Endothelial cell of umbilical vein (primary cell): ENCODE results near the gene PLXNB3. TPM values are rescaled to one million over a fixed set of nuclear protein-coding genes. Genes with fewer than 3 reads are reported as not detected.

Experiments used
- BruUV-seq: library from RNA; stranded (reverse); fragments of 400-500 nt; replicated peaks from 2 replicates; lab custom pipeline; 2021; lab: Mats Ljungman, UMichigan
- CTCF ChIA-PET: fragments of 300-600, 350-600 bp; sonication (Branson Sonifier 250); formaldehyde crosslinking; loops from one replicate; lab custom pipeline; 2021; ENCODE audit warnings: antibody characterized with exemption, inconsistent platforms; lab: Charles Lee
- POLR2A ChIA-PET: fragments of 300-600, 350-600 bp; sonication (Branson Sonifier 250); formaldehyde crosslinking; loops from one replicate; lab custom pipeline; 2021; ENCODE audit warnings: antibody characterized with exemption, inconsistent platforms; lab: Charles Lee
- DNase-seq: peaks from one replicate; pipeline ENCODE4 v3.0.0-alpha.2; 2011; ENCODE audit warnings: low read depth, low spot score
- FAIRE-seq: peaks from 2 replicates; lab custom pipeline; 2011; peaks lifted over from hg19 to GRCh38; lab: Jason Lieb, UNC
- H2AFZ ChIP-seq: 2 replicates; pipeline ENCODE4 v1.6.0; 2012; ENCODE audit warnings: low read depth, low read length, control low read depth, inconsistent platforms
- H3K27ac ChIP-seq: 2 replicates; pipeline ENCODE4 v1.5.1; 2011; ENCODE audit warnings: low read depth, mild to moderate bottlenecking, control low read depth, low read length, moderate library complexity; ENCODE audit not compliant: insufficient read depth
- H3K27me3 ChIP-seq, 2 experiments: 2 replicates each; pipeline versions ENCODE4 v1.6.0 to v1.6.1; 2011; ENCODE audit warnings: low read length in 2 of 2, mixed read lengths in 1 of 2; ENCODE audit not compliant: control insufficient read depth in 2 of 2, insufficient read depth in 2 of 2
- H3K36me3 ChIP-seq, 2 experiments: 2 replicates in 1 of 2; 3 replicates in 1 of 2; pipeline ENCODE4 v1.5.1; 2011; ENCODE audit warnings: low read length in 2 of 2, mild to moderate bottlenecking in 1 of 2, moderate library complexity in 1 of 2; ENCODE audit not compliant: control insufficient read depth in 2 of 2, insufficient read depth in 2 of 2; ENCODE audit errors: extremely low read depth in 1 of 2
- H3K4me1 ChIP-seq: 3 replicates; pipeline ENCODE4 v1.5.1; 2011; ENCODE audit warnings: mild to moderate bottlenecking, low read length; ENCODE audit not compliant: control insufficient read depth, insufficient read depth; ENCODE audit errors: extremely low read depth
- H3K4me2 ChIP-seq: 2 replicates; pipeline ENCODE4 v1.6.1; 2011; ENCODE audit warnings: low read length, control low read depth, mixed read lengths; ENCODE audit not compliant: insufficient read depth
- H3K4me3 ChIP-seq, 3 experiments: fragments of 200-600 bp in 1 of 3; sonication (generic), shearing (Covaris generic) in 1 of 3; replicated peaks in 1 of 3; 2 replicates each; pipeline ENCODE4 v1.5.1; 2011 to 2016; ENCODE audit warnings: control low read depth in 3 of 3, low read length in 3 of 3, mild to moderate bottlenecking in 2 of 3, inconsistent platforms in 1 of 3, low read depth in 1 of 3, moderate library complexity in 1 of 3; ENCODE audit not compliant: insufficient read depth in 1 of 3
- H3K79me2 ChIP-seq: 2 replicates; pipeline ENCODE4 v1.6.0; 2012; ENCODE audit warnings: low read length, inconsistent platforms; ENCODE audit not compliant: control insufficient read depth, insufficient read depth
- H3K9ac ChIP-seq: replicated peaks from 2 replicates; pipeline ENCODE3; 2011; ENCODE audit warnings: low read length, control low read depth; ENCODE audit not compliant: insufficient read depth; ENCODE audit errors: extremely low read depth
- H3K9me1 ChIP-seq: replicated peaks from 3 replicates; pipeline ENCODE4 v1.6.0; 2011; ENCODE audit warnings: mild to moderate bottlenecking, low read length; ENCODE audit not compliant: control insufficient read depth, insufficient read depth; ENCODE audit errors: extremely low read depth
- H3K9me3 ChIP-seq: replicated peaks from 2 replicates; pipeline ENCODE4 v1.5.1; 2012; ENCODE audit warnings: low read length, inconsistent platforms; ENCODE audit not compliant: control insufficient read depth, insufficient read depth
- H4K20me1 ChIP-seq: replicated peaks from 2 replicates; pipeline ENCODE3; 2011; ENCODE audit warnings: mild to moderate bottlenecking, low read length; ENCODE audit not compliant: control insufficient read depth, insufficient read depth; ENCODE audit errors: extremely low read depth
- CTCF ChIP-seq, 2 donors: IDR thresholded peaks; 1 replicate in 1 of 2; 2 replicates in 1 of 2; pipeline ENCODE4 v1.5.1; 2011; ENCODE audit warnings: low read length in 2 of 2, mild to moderate bottlenecking in 2 of 2, moderate library complexity in 2 of 2, control low read depth in 1 of 2, inconsistent platforms in 1 of 2, low read depth in 1 of 2; ENCODE audit not compliant: insufficient read depth in 1 of 2; ENCODE audit errors: extremely low read depth in 1 of 2
- EZH2 ChIP-seq: IDR thresholded peaks from 2 replicates; pipeline ENCODE4 v1.6.1; 2012; ENCODE audit warnings: borderline replicate concordance, low read depth, mild to moderate bottlenecking, moderate library complexity, low read length, inconsistent platforms; ENCODE audit not compliant: severe bottlenecking
- FOS ChIP-seq: IDR thresholded peaks from 2 replicates; pipeline ENCODE4 v1.6.1; 2011; ENCODE audit warnings: mild to moderate bottlenecking, low read length, moderate library complexity, borderline replicate concordance; ENCODE audit not compliant: insufficient read depth
- GATA2 ChIP-seq: IDR thresholded peaks from 2 replicates; pipeline ENCODE4 v1.7.0; 2011; ENCODE audit warnings: low read depth, mild to moderate bottlenecking, moderate library complexity, mixed read lengths, low read length; ENCODE audit not compliant: insufficient read length, insufficient read depth
- JUN ChIP-seq: IDR thresholded peaks from 2 replicates; pipeline ENCODE4 v1.6.1; 2011; ENCODE audit warnings: borderline replicate concordance, low read depth; ENCODE audit not compliant: insufficient read length, insufficient read depth
- MYC ChIP-seq: IDR thresholded peaks from one replicate; pipeline ENCODE4 v1.6.1; 2011; ENCODE audit warnings: mild to moderate bottlenecking, low read depth, low read length
- POLR2A ChIP-seq: IDR thresholded peaks from 2 replicates; pipeline ENCODE4 v1.6.1; 2012; ENCODE audit warnings: low read depth, mild to moderate bottlenecking, control low read depth, low read length
- POLR2AphosphoS5 ChIP-seq: IDR thresholded peaks from 2 replicates; pipeline ENCODE4 v1.6.1; 2012; ENCODE audit warnings: low read depth, mild to moderate bottlenecking, control low read depth, low read length, moderate library complexity; ENCODE audit not compliant: insufficient read depth
- dilution Hi-C: fragments of 300-500 bp; cut with MboI; formaldehyde crosslinking; loops from one replicate; pipeline ENCODE4 v1.15.0; 2019; ENCODE audit warnings: low sequenced_read_pairs; ENCODE audit not compliant: extremely low pct_ligation_motif_present
- intact Hi-C: fragments of 100-400 bp; cut with micrococcal nuclease; formaldehyde crosslinking; loops from one replicate; pipeline ENCODE4 v1.10.0; 2022
- polyA plus RNA-seq, 4 experiments: library from polyadenylated mRNA; depleted of rRNA in 3 of 4; stranded (reverse) in 3 of 4; unstranded in 1 of 4; fragments of >200 nt; gene quantifications; 2 replicates each; pipeline versions ENCODE4 v1.2.1 to v1.2.3, GENCODE V29; 2011 to 2012; ENCODE audit warnings: missing spikeins in 1 of 4
- total RNA-seq: library from RNA; stranded (reverse); gene quantifications from 2 replicates; pipeline ENCODE4 v1.2.3, GENCODE V29; 2021
- TF ChIP-seq, protein P1 (sequence below): IDR thresholded peaks from 2 replicates; pipeline ENCODE4 v1.6.1; 2011; ENCODE audit not compliant: insufficient read depth, insufficient read length

The PLXNB3 gene
- total and polyA plus RNA-seq, 2 donors (not counting 3 experiments of a cell fraction or from before 2014, with no cell fraction given): 19.0 to 31.4 TPM

- Histone ChIP-seq H3K79me2 (no peaks in the 10 kb centered on the region), H3K4me3 (no peak overlapping the region), H3K36me3 (no peaks in the 10 kb centered on the region), H3K9ac (no peak overlapping the region), H3K4me2 (no peak overlapping the region), H3K9me1 (no peaks in the 10 kb centered on the region), H3K27ac (no peak overlapping the region), H3K9me3 (no peaks in the 10 kb centered on the region), H4K20me1 (no peaks in the 10 kb centered on the region), H2AFZ (no peak overlapping the region), H3K4me1 (peaks cover 20% of the 10 kb centered on the region), H3K27me3 (no peaks in the 10 kb centered on the region)
- BruUV-seq: no TSS peak
- no peak for DNase-seq
- dilution Hi-C loops (no loop called here), intact Hi-C loops (loop anchor here (10.0 kb wide), 1 partner anchor 283 kb away; no protein-coding TSS in a partner anchor)
- TF ChIP-seq GATA2 (no peak), JUN (no peak), POLR2A (no peak), POLR2AphosphoS5 (no peak), EZH2 (no peak), MYC (no peak), CTCF (IDR thresholded peaks at IDR 0.05; ENCODE audit: extremely low read depth in 1 of 2, insufficient read depth in 1 of 2, low read depth in 1 of 2, low read length in 2 of 2) (no peak), FOS (no peak)
- TF ChIP-seq, protein P1, sequence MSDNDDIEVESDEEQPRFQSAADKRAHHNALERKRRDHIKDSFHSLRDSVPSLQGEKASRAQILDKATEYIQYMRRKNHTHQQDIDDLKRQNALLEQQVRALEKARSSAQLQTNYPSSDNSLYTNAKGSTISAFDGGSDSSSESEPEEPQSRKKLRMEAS: no peak
- FAIRE-seq: no peak
- CTCF ChIA-PET: no interaction called here
- POLR2A ChIA-PET: no interaction called here
Measured at GRCh38 chrX:153761863-153762262, 2.2 kb upstream of the PLXNB3 start.
